ENCODE measurements around the gene ANO7. TPM values are rescaled to one million over a fixed set of nuclear protein-coding genes. Genes with fewer than 3 reads are reported as not detected.

The ANO7 gene
- total and polyA plus RNA-seq, 2 of the 13 experiments (the other 11 are each of a cell fraction or from before 2014, with no cell fraction given) = 4.1 to 4.9 TPM

DNA sequence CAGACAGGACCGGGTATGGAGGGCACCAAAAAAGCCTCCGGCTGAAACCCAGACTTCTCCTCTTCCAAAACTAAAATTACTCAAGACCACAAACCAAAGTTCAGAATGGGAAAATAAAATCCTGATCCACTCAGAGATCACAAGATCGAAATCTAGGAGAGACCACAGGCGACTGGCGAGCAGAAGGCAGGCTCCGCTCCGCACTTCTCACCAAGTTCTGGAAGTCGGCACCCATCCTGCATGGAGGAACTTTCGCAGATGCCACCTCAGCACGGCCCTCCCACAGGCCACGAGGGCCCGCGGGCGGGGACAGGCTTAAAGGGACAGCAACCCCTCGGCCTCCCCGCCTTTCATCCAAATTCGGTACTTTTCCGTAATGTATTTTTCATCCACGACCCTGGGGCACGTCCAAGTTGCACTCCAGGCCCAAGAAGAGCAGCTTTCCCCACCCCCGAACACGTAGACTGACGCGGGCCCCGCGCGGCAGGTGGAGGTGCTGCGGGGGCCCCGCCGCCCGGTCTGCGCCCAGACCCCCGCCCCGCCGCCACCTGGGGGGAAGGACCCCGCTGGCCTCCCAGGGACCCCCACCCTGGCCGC is 83.3 kb downstream of the ANO7 start (continued):
- TF ChIP-seq ZNF782 (CRISPR knock-in tag; IDR thresholded peaks at IDR 0.05; ENCODE audit: borderline replicate concordance) = 0 out of 2 replicates have a peak, but pooled peaks have one; percentile 42
- TF ChIP-seq NR2F6 (IDR thresholded peaks at IDR 0.05) = no peak
- 0 out of 2 replicates have a peak, but pooled peaks have one; percentile 26 for TF ChIP-seq NR2F6 (CRISPR knock-in tag; IDR thresholded peaks at IDR 0.05)
- no peak for TF ChIP-seq HNRNPUL1 (IDR thresholded peaks at IDR 0.05; ENCODE audit: low read depth, low read length)
- peak; percentile 64; the same call in 1 of the 2 replicates for TF ChIP-seq HOXA3 (CRISPR knock-in tag; IDR thresholded peaks at IDR 0.05)
- TF ChIP-seq, protein P1, sequence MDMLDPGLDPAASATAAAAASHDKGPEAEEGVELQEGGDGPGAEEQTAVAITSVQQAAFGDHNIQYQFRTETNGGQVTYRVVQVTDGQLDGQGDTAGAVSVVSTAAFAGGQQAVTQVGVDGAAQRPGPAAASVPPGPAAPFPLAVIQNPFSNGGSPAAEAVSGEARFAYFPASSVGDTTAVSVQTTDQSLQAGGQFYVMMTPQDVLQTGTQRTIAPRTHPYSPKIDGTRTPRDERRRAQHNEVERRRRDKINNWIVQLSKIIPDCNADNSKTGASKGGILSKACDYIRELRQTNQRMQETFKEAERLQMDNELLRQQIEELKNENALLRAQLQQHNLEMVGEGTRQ (IDR thresholded peaks at IDR 0.05; ENCODE audit: low read depth, low read length) = 0 out of 2 replicates have a peak, but pooled peaks have one; percentile 28
- TF ChIP-seq, protein P1 (CRISPR knock-in tag; IDR thresholded peaks at IDR 0.05; ENCODE audit: borderline replicate concordance) = no peak
- TF ChIP-seq MAFF (IDR thresholded peaks at IDR 0.05; ENCODE audit: low read depth, low read length) = peak; percentile 53
- 0 out of 2 replicates have a peak, but pooled peaks have one; percentile 20 for TF ChIP-seq FOXO1 (CRISPR knock-in tag; IDR thresholded peaks at IDR 0.05)
- TF ChIP-seq NFKB2 (CRISPR knock-in tag; IDR thresholded peaks at IDR 0.05; ENCODE audit: borderline replicate concordance) = peak; percentile 29; the same call in 1 of the 2 replicates
- TF ChIP-seq ZFP91 (CRISPR knock-in tag; IDR thresholded peaks at IDR 0.05; ENCODE audit: borderline replicate concordance) = peak; percentile 100
- TF ChIP-seq ZNF317 (CRISPR knock-in tag; IDR thresholded peaks at IDR 0.05) = peak; percentile 75
- TF ChIP-seq RARA (CRISPR knock-in tag; IDR thresholded peaks at IDR 0.05) = 0 out of 2 replicates have a peak, but pooled peaks have one; percentile 11
- no peak for TF ChIP-seq ZNF543 (CRISPR knock-in tag; IDR thresholded peaks at IDR 0.05)
- 0 out of 2 replicates have a peak, but pooled peaks have one; percentile 31 for TF ChIP-seq ZNF224 (CRISPR knock-in tag; IDR thresholded peaks at IDR 0.05)
- 0 out of 2 replicates have a peak, but pooled peaks have one; percentile 53 for TF ChIP-seq ZIK1 (CRISPR knock-in tag; IDR thresholded peaks at IDR 0.05; ENCODE audit: borderline replicate concordance, low read depth)
- TF ChIP-seq ZMYM4 (CRISPR knock-in tag; IDR thresholded peaks at IDR 0.05) = peak; percentile 18; the same call in 1 of the 2 replicates
- peak; percentile 32 for TF ChIP-seq U2AF1 (optimal IDR thresholded peaks at IDR 0.05; ENCODE audit: low read depth, low read length)
- TF ChIP-seq GFI1 (CRISPR knock-in tag; IDR thresholded peaks at IDR 0.05; ENCODE audit: borderline replicate concordance) = no peak; the same call in 1 of the 2 replicates
- 0 out of 2 replicates have a peak, but pooled peaks have one; percentile 23 for TF ChIP-seq SP5 (CRISPR knock-in tag; IDR thresholded peaks at IDR 0.05; ENCODE audit: borderline replicate concordance, low read depth)
- TF ChIP-seq ESRRA (CRISPR knock-in tag; IDR thresholded peaks at IDR 0.05; ENCODE audit: low read depth) = 0 out of 2 replicates have a peak, but pooled peaks have one; percentile 25
- peak; percentile 45 for TF ChIP-seq SPEN (CRISPR knock-in tag; IDR thresholded peaks at IDR 0.05; ENCODE audit: low read depth)
- TF ChIP-seq MXD4 (CRISPR knock-in tag; IDR thresholded peaks at IDR 0.05) = no peak
- TF ChIP-seq TGIF2 (CRISPR knock-in tag; IDR thresholded peaks at IDR 0.05) = peak; percentile 80
- peak; percentile 39; the same call in 1 of the 2 replicates for TF ChIP-seq KDM2A (CRISPR knock-in tag; IDR thresholded peaks at IDR 0.05; ENCODE audit: borderline replicate concordance, low read depth)
- peak; percentile 14 for TF ChIP-seq AGO1 (IDR thresholded peaks at IDR 0.05; ENCODE audit: low read depth, low read length, poor library complexity, severe bottlenecking)
- 0 out of 2 replicates have a peak, but pooled peaks have one; percentile 17 for TF ChIP-seq ATF3 (CRISPR knock-in tag; IDR thresholded peaks at IDR 0.05)
- no peak for TF ChIP-seq ZFP62 (CRISPR knock-in tag; IDR thresholded peaks at IDR 0.05)
- 0 out of 2 replicates have a peak, but pooled peaks have one; percentile 28 for TF ChIP-seq CBFB (CRISPR knock-in tag; IDR thresholded peaks at IDR 0.05)
